Measurements from ENCODE around the gene HDAC4.

The HDAC4 gene

GRCh38 chr2:239433777-239434403, 33.1 kb upstream of the HDAC4 start:
- Histone ChIP-seq H3K27me3 (no peaks in the 10 kb centered on the region), H4K20me1 (no peaks in the 10 kb centered on the region), H3K36me3 (no peaks in the 10 kb centered on the region), H3K4me2 (peak overlapping the region in 2 of 11 experiments; percentile 6 to 11; a peak in 1 of 22 replicates), H3K9ac (no peak overlapping the region), H3K4me1 (peaks cover 25 to 38% (median 33%) of the 10 kb centered on the region in 10 experiments), H3K9me3 (replicated peaks in 1 of 11) (peaks cover 33 to 51% (median 40%) of the 10 kb centered on the region in 11 experiments), H3K27ac (peak overlapping the region in 1 of 11 experiments; percentile 39; a peak in 1 of 22 replicates), H3K4me3 (no peak overlapping the region)
- no peak for TF ChIP-seq Cebpa-rat (IDR thresholded peaks at IDR 0.05)

- Histone ChIP-seq H4K20me1 (no peaks in the 10 kb centered on the region), H3K9ac (no peak overlapping the region), H3K4me1 (peaks cover 12 to 20% (median 16%) of the 10 kb centered on the region in 10 experiments; a peak in 19 of 20 replicates), H3K4me3 (no peak overlapping the region), H3K36me3 (no peaks in the 10 kb centered on the region), H3K27me3 (no peaks in the 10 kb centered on the region), H3K4me2 (no peak overlapping the region), H3K27ac (no peak overlapping the region), H3K9me3 (replicated peaks in 1 of 11) (peaks cover 33 to 51% (median 40%) of the 10 kb centered on the region in 11 experiments)
- no peak for TF ChIP-seq Cebpa-rat (IDR thresholded peaks at IDR 0.05)
These were observed 31.4 kb upstream of the HDAC4 start for GRCh38 chr2:239432174-239432573.

GRCh38 chr2:239431536-239431935, 30.7 kb upstream of the HDAC4 start:
- H4K20me1 ChIP-seq, result no peaks in the 10 kb centered on the region
- no peak overlapping the region for H3K4me2 ChIP-seq
- peaks cover 31 to 49% (median 39%) of the 10 kb centered on the region in 11 experiments for H3K9me3 ChIP-seq (replicated peaks in 1 of 11)
- H3K36me3 ChIP-seq, result no peaks in the 10 kb centered on the region
- H3K4me1 ChIP-seq, result peaks cover 5 to 14% (median 10%) of the 10 kb centered on the region in 10 experiments; a peak in 19 of 20 replicates
- H3K9ac ChIP-seq, result no peak overlapping the region
- TF ChIP-seq Cebpa-rat (IDR thresholded peaks at IDR 0.05), result no peak
- H3K4me3 ChIP-seq, result no peak overlapping the region
- no peak overlapping the region for H3K27ac ChIP-seq
- no peaks in the 10 kb centered on the region for H3K27me3 ChIP-seq

DNA sequence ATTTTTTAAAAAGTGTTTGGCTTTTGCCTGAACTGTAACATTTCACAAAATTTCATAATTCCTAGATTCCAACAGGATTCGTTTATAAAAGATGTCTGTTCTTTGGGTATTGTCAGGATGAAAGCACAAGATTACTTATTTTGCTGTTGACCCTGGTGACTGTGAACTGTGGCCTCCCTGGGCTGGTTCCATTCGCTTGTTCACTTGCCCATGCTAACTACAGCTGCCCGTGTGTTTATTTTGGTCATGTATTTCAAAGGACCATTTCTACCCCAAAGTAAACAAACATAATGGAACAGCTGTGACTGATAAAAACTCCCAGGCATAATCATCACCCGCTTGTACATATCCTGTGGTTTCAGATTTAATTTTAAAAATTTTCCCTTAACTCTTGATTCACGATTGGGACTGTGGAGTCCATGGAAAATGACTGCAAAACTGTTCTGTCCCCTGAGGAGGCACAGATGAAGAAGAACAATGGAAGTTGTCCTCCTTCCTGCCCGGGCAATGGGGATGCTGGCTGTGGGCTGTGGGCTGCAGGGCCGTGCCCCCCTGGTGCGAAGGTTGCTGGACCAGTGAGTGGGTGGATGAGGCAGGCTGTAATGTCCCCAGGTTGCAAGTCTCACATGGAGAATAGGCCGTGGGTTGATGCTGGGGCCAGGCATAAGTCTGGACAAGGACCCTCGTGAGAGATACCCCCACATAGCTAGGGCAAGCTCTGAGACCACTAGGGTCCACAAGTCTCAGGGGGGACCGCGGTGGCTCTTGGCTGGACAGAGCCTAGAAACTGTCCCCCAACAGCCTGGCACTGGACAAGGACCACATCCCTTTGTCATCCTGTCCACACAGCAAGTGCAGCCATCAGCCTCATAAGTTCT, 28.9 kb upstream of the HDAC4 start:
- no peak for TF ChIP-seq Cebpa-rat (IDR thresholded peaks at IDR 0.05)
- no peaks in the 10 kb centered on the region for H3K36me3 ChIP-seq
- H3K27ac ChIP-seq, result no peak overlapping the region
- peaks cover 0 to 9% (median 7%) of the 10 kb centered on the region in 10 experiments; a peak in 12 of 20 replicates for H3K4me1 ChIP-seq
- H4K20me1 ChIP-seq, result no peaks in the 10 kb centered on the region
- peaks cover 18 to 34% (median 26%) of the 10 kb centered on the region in 11 experiments for H3K9me3 ChIP-seq (replicated peaks in 1 of 11)
- no peak overlapping the region for H3K9ac ChIP-seq
- no peak overlapping the region for H3K4me3 ChIP-seq
- peak overlapping the region in 5 of 11 experiments; percentile 7 to 47 (median 23); a peak in 8 of 22 replicates for H3K4me2 ChIP-seq
- H3K27me3 ChIP-seq, result no peaks in the 10 kb centered on the region

DNA sequence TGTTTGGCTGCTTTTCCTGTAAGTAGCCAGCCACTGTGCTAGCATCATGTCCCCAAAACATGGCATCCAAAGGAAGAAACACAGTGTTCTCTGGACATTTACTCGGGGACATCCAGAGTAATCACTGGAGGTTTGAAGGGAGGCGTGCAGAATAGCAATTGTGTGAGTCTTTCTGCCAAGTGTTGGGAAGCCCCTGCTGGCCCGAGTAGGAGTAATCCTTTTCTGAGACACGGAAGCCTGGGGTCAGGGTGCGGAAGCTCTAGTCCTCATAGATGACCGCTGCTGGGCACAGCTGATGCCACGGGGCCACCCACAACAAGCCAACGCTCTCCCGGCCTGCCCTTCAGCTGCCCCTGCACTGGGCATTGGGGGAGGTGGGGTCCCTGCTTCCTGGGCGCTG, 24.8 kb upstream of the HDAC4 start:
- Histone ChIP-seq H3K9ac (no peak overlapping the region), H3K27ac (no peak overlapping the region), H3K27me3 (no peaks in the 10 kb centered on the region)

GRCh38 chr2:239424337-239425045, 23.7 kb upstream of the HDAC4 start:
- Histone ChIP-seq H3K36me3 (no peaks in the 10 kb centered on the region), H3K9me3 (replicated peaks in 1 of 11) (no peaks in the 10 kb centered on the region; a peak in 1 of 22 replicates), H4K20me1 (no peaks in the 10 kb centered on the region), H3K27ac (no peak overlapping the region), H3K9ac (no peak overlapping the region), H3K4me2 (no peak overlapping the region), H3K4me1 (peaks cover 0 to 10% (median 4%) of the 10 kb centered on the region in 10 experiments; a peak in 9 of 20 replicates), H3K27me3 (no peaks in the 10 kb centered on the region), H3K4me3 (no peak overlapping the region)
- no peak for TF ChIP-seq Cebpa-rat (IDR thresholded peaks at IDR 0.05)

More for the DNA sequence above, 24.8 kb upstream of the HDAC4 start:
- Histone ChIP-seq H4K20me1 (no peaks in the 10 kb centered on the region), H3K4me3 (no peak overlapping the region), H3K4me1 (peaks cover 0 to 16% (median 7%) of the 10 kb centered on the region in 10 experiments; a peak in 9 of 20 replicates), H3K36me3 (no peaks in the 10 kb centered on the region), H3K9me3 (replicated peaks in 1 of 11) (peaks cover 0 to 6% (median 0%) of the 10 kb centered on the region in 11 experiments; a peak in 4 of 22 replicates), H3K4me2 (no peak overlapping the region)
- no peak for TF ChIP-seq Cebpa-rat (IDR thresholded peaks at IDR 0.05)

DNA sequence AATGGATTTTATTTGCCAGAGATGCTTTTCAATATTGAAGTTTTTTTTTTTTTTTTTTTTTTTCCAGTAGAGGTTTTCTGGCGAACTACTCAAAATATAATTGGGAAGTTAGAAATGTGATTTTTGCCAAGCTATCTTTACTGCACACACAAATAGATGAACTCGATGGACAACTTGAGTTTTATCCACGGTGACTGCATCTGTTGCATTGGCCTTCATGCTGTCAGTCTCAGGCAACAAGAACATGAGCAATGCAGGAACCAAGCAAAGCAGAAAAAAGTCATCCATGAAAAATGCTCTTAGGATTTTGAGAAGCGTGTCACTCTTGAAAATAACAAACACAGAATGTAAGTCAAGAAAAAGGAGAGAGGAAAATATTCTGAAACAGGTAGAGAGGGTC, 22.7 kb upstream of the HDAC4 start:
- Histone ChIP-seq H3K4me3 (no peak overlapping the region), H3K9me3 (replicated peaks in 1 of 11) (no peaks in the 10 kb centered on the region; a peak in 1 of 22 replicates), H3K36me3 (no peaks in the 10 kb centered on the region), H3K27me3 (no peaks in the 10 kb centered on the region), H3K9ac (no peak overlapping the region), H4K20me1 (no peaks in the 10 kb centered on the region), H3K4me1 (peaks cover 0 to 7% (median 3%) of the 10 kb centered on the region in 10 experiments; a peak in 5 of 20 replicates), H3K27ac (no peak overlapping the region), H3K4me2 (no peak overlapping the region)
- TF ChIP-seq Cebpa-rat (IDR thresholded peaks at IDR 0.05), result no peak

GRCh38 chr2:239421851-239422250, 21.0 kb upstream of the HDAC4 start:
- Histone ChIP-seq H3K9me3 (replicated peaks in 1 of 11) (peaks cover 0 to under 1% (median 0%) of the 10 kb centered on the region in 11 experiments; a peak in 4 of 22 replicates), H3K36me3 (no peaks in the 10 kb centered on the region), H3K4me1 (peaks cover 0 to 7% (median 3%) of the 10 kb centered on the region in 10 experiments; a peak in 5 of 20 replicates), H3K4me3 (no peak overlapping the region), H3K27ac (no peak overlapping the region), H3K9ac (no peak overlapping the region), H3K27me3 (no peaks in the 10 kb centered on the region), H4K20me1 (no peaks in the 10 kb centered on the region), H3K4me2 (peak overlapping the region in 2 of 11 experiments; percentile 4 to 20; a peak in 1 of 22 replicates)
- no peak for TF ChIP-seq Cebpa-rat (IDR thresholded peaks at IDR 0.05)

All from BLaER1 treated with 17β-estradiol and CSF1 and Interleukin-3, amounts not matched to agents 10 nM and 100 nM (cell line).